PC-3 (cell line): ENCODE results near the gene KDM4C.

ENCODE experiments used
- CTCF ChIP-seq: fragments of 300-600 bp; sonication (generic); conservative IDR thresholded peaks from 2 replicates; pipeline ENCODE4 v1.5.1; 2017; ENCODE audit warnings: antibody characterized with exemption, low read depth, mild to moderate bottlenecking, low read length
- EZH2 ChIP-seq: fragments of 300-600 bp; sonication (generic); IDR thresholded peaks from one replicate; pipeline ENCODE4 v1.6.1; 2017; ENCODE audit warnings: antibody characterized with exemption, mild to moderate bottlenecking, low read length; ENCODE audit not compliant: unreplicated experiment

GRCh38 chr9:6711403-6711802 is 46.4 kb upstream of the KDM4C start:
- TF ChIP-seq CTCF (no peak), EZH2 (no peak)
